Upper lobe of right lung (tissue), 1 donor: ENCODE data around the gene FNDC8. TPM values are rescaled to one million over a fixed set of nuclear protein-coding genes. Genes with fewer than 3 reads are reported as not detected.

Source experiments
- ATAC-seq: fragments of 200-7000 bp; cut with Tn5 transposase; one replicate; pipeline ENCODE4 v1.9.1; 2020; ENCODE audit warnings: mild to moderate bottlenecking, moderate library complexity
- DNase-seq: peaks from one replicate; pipeline ENCODE4 v3.0.0-alpha.2; 2020
- H3K27ac ChIP-seq: fragments of 200-600 bp; one replicate; pipeline ENCODE4 v1.8.0; 2022
- H3K27me3 ChIP-seq: fragments of 200-600 bp; one replicate; pipeline ENCODE4 v1.8.0; 2022; ENCODE audit warnings: mild to moderate bottlenecking
- H3K36me3 ChIP-seq: fragments of 200-600 bp; one replicate; pipeline ENCODE4 v1.8.0; 2022
- H3K4me1 ChIP-seq: fragments of 200-600 bp; one replicate; pipeline ENCODE4 v1.8.0; 2022
- H3K4me3 ChIP-seq: fragments of 200-600 bp; one replicate; pipeline ENCODE4 v1.8.0; 2022; ENCODE audit warnings: mild to moderate bottlenecking
- H3K9me3 ChIP-seq: fragments of 200-600 bp; one replicate; pipeline ENCODE4 v1.8.0; 2022
- CTCF ChIP-seq: fragments of 200-600 bp; IDR thresholded peaks from one replicate; pipeline ENCODE4 v1.8.0; 2022; ENCODE audit warnings: antibody characterized with exemption
- intact Hi-C: fragments of 100-400 bp; cut with DNase I; formaldehyde crosslinking; loops from one replicate; pipeline ENCODE4 v1.11.0; 2022
- total RNA-seq: library from RNA; stranded (reverse); fragmentation: NEBNext Ultra II Directional; extraction: Animal tissue kit (Norgen Biotek cat#: 25700); gene quantifications from one replicate; pipeline ENCODE4 v1.2.1, GENCODE V29; 2021
- donor health status: DM: no; HTN: yes; CAD: no; lungs with severe emphysema.

FNDC8 gene
- total RNA-seq, 1 donor from 2014 or later, result not detected

- TF ChIP-seq CTCF, result no peak
- H3K27me3 ChIP-seq, result no peaks in the 10 kb centered on the region
- ATAC-seq, result no peak
- intact Hi-C loops, result no loop called here
- no peak overlapping the region for H3K4me3 ChIP-seq
- H3K27ac ChIP-seq, result no peak overlapping the region
- DNase-seq, result no peak
- H3K4me1 ChIP-seq, result no peaks in the 10 kb centered on the region
- no peaks in the 10 kb centered on the region for H3K36me3 ChIP-seq
- no peaks in the 10 kb centered on the region for H3K9me3 ChIP-seq
Observed at GRCh38 chr17:35162755-35163154, 41.3 kb downstream of the FNDC8 start.

- no peak overlapping the region for H3K4me3 ChIP-seq
- intact Hi-C loops, result no loop called here
- ATAC-seq, result no peak
- H3K9me3 ChIP-seq, result no peaks in the 10 kb centered on the region
- H3K27me3 ChIP-seq, result no peaks in the 10 kb centered on the region
- H3K36me3 ChIP-seq, result no peaks in the 10 kb centered on the region
- peak; percentile 21 for DNase-seq
- TF ChIP-seq CTCF, result no peak
- no peaks in the 10 kb centered on the region for H3K4me1 ChIP-seq
- H3K27ac ChIP-seq, result no peak overlapping the region
Observed at GRCh38 chr17:35163886-35164285, 42.5 kb downstream of the FNDC8 start.

GRCh38 chr17:35164716-35165115 is 43.3 kb downstream of the FNDC8 start:
- intact Hi-C loops, result no loop called here
- DNase-seq (peak; percentile 22), ATAC-seq (no peak)
- no peaks in the 10 kb centered on the region for H3K9me3 ChIP-seq
- no peak overlapping the region for H3K27ac ChIP-seq
- no peaks in the 10 kb centered on the region for H3K4me1 ChIP-seq
- no peaks in the 10 kb centered on the region for H3K27me3 ChIP-seq
- H3K36me3 ChIP-seq, result no peaks in the 10 kb centered on the region
- H3K4me3 ChIP-seq, result no peak overlapping the region
- no peak for TF ChIP-seq CTCF

GRCh38 chr17:35166526-35166925 is 45.1 kb downstream of the FNDC8 start:
- no peak for ATAC-seq
- no peaks in the 10 kb centered on the region for H3K4me1 ChIP-seq
- H3K27ac ChIP-seq, result no peak overlapping the region
- H3K9me3 ChIP-seq, result no peaks in the 10 kb centered on the region
- H3K36me3 ChIP-seq, result no peaks in the 10 kb centered on the region
- H3K4me3 ChIP-seq, result no peak overlapping the region
- no peak for TF ChIP-seq CTCF
- intact Hi-C loops, result no loop called here
- DNase-seq, result peak; percentile 15
- H3K27me3 ChIP-seq, result no peaks in the 10 kb centered on the region

GRCh38 chr17:35167046-35167445 is 45.6 kb downstream of the FNDC8 start:
- no peaks in the 10 kb centered on the region for H3K36me3 ChIP-seq
- peaks cover 5% of the 10 kb centered on the region for H3K4me1 ChIP-seq
- intact Hi-C loops, result no loop called here
- no peaks in the 10 kb centered on the region for H3K9me3 ChIP-seq
- H3K27ac ChIP-seq, result no peak overlapping the region
- no peak overlapping the region for H3K4me3 ChIP-seq
- H3K27me3 ChIP-seq, result no peaks in the 10 kb centered on the region
- DNase-seq (no peak), ATAC-seq (no peak)
- no peak for TF ChIP-seq CTCF

GRCh38 chr17:35167666-35168065 is 46.3 kb downstream of the FNDC8 start:
- no peak overlapping the region for H3K27ac ChIP-seq
- no peak overlapping the region for H3K4me3 ChIP-seq
- no peaks in the 10 kb centered on the region for H3K27me3 ChIP-seq
- no peak for TF ChIP-seq CTCF
- intact Hi-C loops, result no loop called here
- ATAC-seq (no peak), DNase-seq (no peak)
- no peaks in the 10 kb centered on the region for H3K36me3 ChIP-seq
- no peaks in the 10 kb centered on the region for H3K9me3 ChIP-seq
- peaks cover 8% of the 10 kb centered on the region for H3K4me1 ChIP-seq
